Thyroid gland (tissue), 4 donors: ENCODE results near the gene ZNF511. TPM values are rescaled to one million over a fixed set of nuclear protein-coding genes. Genes with fewer than 3 reads are reported as not detected.

ENCODE experiments used
- DNase-seq, 2 donors: peaks; one replicate each; pipeline ENCODE4 v3.0.0-alpha.2; 2019
- H3K27ac ChIP-seq, 3 donors: fragments of 200-600 bp; sonication (generic); 1 replicate in 2 of 3; 2 replicates in 1 of 3; pipeline ENCODE4 v1.5.1; 2016 to 2019; ENCODE audit warnings: mild to moderate bottlenecking in 1 of 3, moderate library complexity in 1 of 3
- H3K27me3 ChIP-seq: fragments of 200-600 bp; sonication (generic); one replicate; pipeline ENCODE4 v1.5.1; 2019
- H3K36me3 ChIP-seq, 2 donors: fragments of 200-600 bp; sonication (generic); one replicate each; pipeline ENCODE4 v1.5.1; 2016 to 2019
- H3K4me1 ChIP-seq, 2 donors: fragments of 200-600 bp; sonication (generic); one replicate each; pipeline ENCODE4 v1.5.1; 2017 to 2019
- H3K4me3 ChIP-seq, 3 donors: fragments of 200-600 bp; sonication (generic); replicated peaks in 1 of 3; 1 replicate in 2 of 3; 2 replicates in 1 of 3; pipeline ENCODE4 v1.5.1; 2016; ENCODE audit warnings: mild to moderate bottlenecking in 1 of 3
- H3K9me3 ChIP-seq: fragments of 200-600 bp; sonication (generic); one replicate; pipeline ENCODE4 v1.5.1; 2017
- POLR2A ChIP-seq, 2 donors: fragments of 450-650 bp; IDR thresholded peaks; one replicate each; pipeline ENCODE4 v1.6.1; 2017; ENCODE audit warnings: antibody characterized with exemption in 2 of 2, mild to moderate bottlenecking in 2 of 2, moderate library complexity in 1 of 2
- WGBS, 2 donors: methylation state at CpG; one replicate each; pipeline ENCODE4 v1.1.5; 2017; 5-methylcytosine and 5-hydroxymethylcytosine counted together
- intact Hi-C: fragments of 100-400 bp; cut with DNase I; formaldehyde crosslinking; loops from one replicate; pipeline ENCODE4 v1.15.1; 2023
- total RNA-seq, 4 donors: library from RNA; depleted of rRNA; stranded (reverse); fragments of >200 nt; gene quantifications; one replicate each; pipeline ENCODE4 v1.2.3, GENCODE V29; 2016
- TF ChIP-seq, protein P1 (sequence below), 6 experiments: fragments of 200-600 bp in 3 of 6; fragments of 450-650 bp in 3 of 6; sonication (generic) in 3 of 6; IDR thresholded peaks; one replicate each; pipeline ENCODE4 v1.5.1; 2016 to 2019; ENCODE audit warnings: antibody characterized with exemption in 6 of 6, mild to moderate bottlenecking in 2 of 6, inconsistent platforms in 1 of 6, moderate library complexity in 1 of 6

ZNF511 gene
- total RNA-seq, 4 donors from 2014 or later: 22.0 to 53.6 (median 26.2) TPM

DNA sequence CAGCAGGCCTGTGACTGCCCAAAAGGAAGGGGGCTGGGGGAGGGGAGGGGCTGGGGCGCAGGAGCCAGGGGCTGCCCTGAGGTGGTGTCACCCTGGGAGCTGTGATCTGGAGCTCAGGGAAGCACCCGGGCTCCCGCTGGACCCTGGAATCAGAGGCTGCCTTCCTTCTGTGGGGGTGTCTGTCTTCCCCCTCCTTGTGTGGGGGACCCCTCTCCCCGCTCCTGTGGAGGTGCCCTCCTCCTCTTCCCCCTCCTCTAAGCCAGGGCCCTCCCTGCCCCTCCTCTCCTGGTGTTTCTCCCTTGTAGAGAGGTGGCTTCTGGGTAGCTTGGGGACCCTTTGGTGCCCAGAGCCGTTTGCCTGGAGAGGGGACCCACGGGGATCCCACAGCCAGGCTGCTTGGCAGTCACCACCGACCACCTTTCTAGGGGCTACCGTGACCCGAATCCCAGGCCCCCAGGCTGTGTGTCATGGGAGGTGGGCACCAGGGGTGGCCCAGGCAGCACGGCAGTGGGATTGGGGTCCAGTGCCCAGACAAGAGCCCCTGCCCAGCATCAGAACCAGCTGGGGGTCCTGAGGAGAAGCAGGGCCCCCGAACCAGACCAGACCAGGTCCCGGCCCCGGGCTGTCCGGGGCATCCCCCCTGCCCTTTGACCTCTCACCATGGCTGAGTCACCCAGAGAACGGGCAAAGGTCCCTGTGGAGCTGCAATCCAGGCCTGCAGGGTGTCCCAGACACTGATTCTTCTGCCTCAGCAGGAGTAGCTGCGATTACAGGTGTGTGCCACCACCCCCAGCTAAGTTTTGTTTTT lies 39.2 kb downstream of the ZNF511 start:
- WGBS, 2 donors: 67 to 76% methylated on average over 6 to 11 of the region's 16 CpGs
- DNase-seq: no peak
- H3K4me3 ChIP-seq: no peak overlapping the region
- no peaks in the 10 kb centered on the region for H3K9me3 ChIP-seq
- intact Hi-C loops: no loop called here
- no peaks in the 10 kb centered on the region for H3K4me1 ChIP-seq
- no peaks in the 10 kb centered on the region for H3K36me3 ChIP-seq
- no peak overlapping the region for H3K27ac ChIP-seq
- H3K27me3 ChIP-seq: peaks cover 6% of the 10 kb centered on the region
- TF ChIP-seq POLR2A (IDR thresholded peaks at IDR 0.05): no peak
- TF ChIP-seq, protein P1, sequence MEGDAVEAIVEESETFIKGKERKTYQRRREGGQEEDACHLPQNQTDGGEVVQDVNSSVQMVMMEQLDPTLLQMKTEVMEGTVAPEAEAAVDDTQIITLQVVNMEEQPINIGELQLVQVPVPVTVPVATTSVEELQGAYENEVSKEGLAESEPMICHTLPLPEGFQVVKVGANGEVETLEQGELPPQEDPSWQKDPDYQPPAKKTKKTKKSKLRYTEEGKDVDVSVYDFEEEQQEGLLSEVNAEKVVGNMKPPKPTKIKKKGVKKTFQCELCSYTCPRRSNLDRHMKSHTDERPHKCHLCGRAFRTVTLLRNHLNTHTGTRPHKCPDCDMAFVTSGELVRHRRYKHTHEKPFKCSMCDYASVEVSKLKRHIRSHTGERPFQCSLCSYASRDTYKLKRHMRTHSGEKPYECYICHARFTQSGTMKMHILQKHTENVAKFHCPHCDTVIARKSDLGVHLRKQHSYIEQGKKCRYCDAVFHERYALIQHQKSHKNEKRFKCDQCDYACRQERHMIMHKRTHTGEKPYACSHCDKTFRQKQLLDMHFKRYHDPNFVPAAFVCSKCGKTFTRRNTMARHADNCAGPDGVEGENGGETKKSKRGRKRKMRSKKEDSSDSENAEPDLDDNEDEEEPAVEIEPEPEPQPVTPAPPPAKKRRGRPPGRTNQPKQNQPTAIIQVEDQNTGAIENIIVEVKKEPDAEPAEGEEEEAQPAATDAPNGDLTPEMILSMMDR (IDR thresholded peaks at IDR 0.05): no peak

DNA sequence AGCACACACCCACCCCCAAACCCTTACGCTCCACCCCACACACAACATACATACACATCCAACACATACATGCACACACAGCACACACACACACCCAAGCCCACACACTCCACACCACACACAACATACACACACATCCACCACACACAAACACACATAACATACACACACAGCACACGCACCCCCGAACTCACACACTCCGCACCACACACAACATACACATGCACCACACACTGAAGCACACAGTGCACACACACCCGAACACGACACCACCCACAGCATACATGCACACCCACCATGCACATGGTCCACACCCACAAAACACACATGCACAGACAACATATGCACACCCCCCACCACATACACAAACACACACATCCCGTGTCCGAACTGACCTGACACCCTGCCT lies 40.5 kb downstream of the ZNF511 start:
- Histone ChIP-seq H3K4me1 (no peaks in the 10 kb centered on the region), H3K36me3 (no peaks in the 10 kb centered on the region), H3K27me3 (peaks cover 6% of the 10 kb centered on the region), H3K4me3 (no peak overlapping the region), H3K9me3 (no peaks in the 10 kb centered on the region), H3K27ac (no peak overlapping the region)
- DNase-seq: no peak
- 87 to 89% methylated on average over 8 of the region's 8 CpGs for WGBS, 2 donors
- no peak for TF ChIP-seq POLR2A (IDR thresholded peaks at IDR 0.05)
- TF ChIP-seq, protein P1 (IDR thresholded peaks at IDR 0.05): no peak
- intact Hi-C loops: no loop called here

DNA sequence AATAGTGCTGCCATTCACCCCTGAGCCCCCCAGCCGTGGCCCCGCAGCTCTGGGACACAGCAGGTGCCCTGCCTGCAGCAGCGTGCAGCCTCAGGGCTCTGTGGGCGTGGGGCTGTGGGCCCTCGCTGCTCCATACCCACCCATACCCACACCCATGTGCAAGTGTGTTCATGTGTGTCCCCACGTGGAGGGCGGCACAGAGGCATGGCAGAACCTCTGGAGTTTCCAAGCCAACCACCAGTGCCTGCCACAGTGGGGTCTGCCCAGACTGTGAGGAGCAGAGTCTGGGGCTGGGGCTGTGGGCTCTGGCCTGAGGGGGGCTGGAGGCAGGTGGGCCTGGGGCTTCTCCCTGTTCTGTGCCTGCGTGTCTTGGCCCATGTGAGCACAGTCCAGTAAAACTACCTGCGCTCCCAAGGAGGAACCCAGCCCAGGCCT lies 40.9 kb downstream of the ZNF511 start:
- Histone ChIP-seq H3K4me3 (no peak overlapping the region), H3K27ac (no peak overlapping the region), H3K9me3 (no peaks in the 10 kb centered on the region), H3K4me1 (no peaks in the 10 kb centered on the region), H3K27me3 (peaks cover 6% of the 10 kb centered on the region), H3K36me3 (no peaks in the 10 kb centered on the region)
- no peak for DNase-seq
- intact Hi-C loops: no loop called here
- WGBS, 2 donors: 65 to 71% methylated on average over 6 to 9 of the region's 9 CpGs
- TF ChIP-seq POLR2A (IDR thresholded peaks at IDR 0.05): no peak
- TF ChIP-seq, protein P1 (IDR thresholded peaks at IDR 0.05): no peak

DNA sequence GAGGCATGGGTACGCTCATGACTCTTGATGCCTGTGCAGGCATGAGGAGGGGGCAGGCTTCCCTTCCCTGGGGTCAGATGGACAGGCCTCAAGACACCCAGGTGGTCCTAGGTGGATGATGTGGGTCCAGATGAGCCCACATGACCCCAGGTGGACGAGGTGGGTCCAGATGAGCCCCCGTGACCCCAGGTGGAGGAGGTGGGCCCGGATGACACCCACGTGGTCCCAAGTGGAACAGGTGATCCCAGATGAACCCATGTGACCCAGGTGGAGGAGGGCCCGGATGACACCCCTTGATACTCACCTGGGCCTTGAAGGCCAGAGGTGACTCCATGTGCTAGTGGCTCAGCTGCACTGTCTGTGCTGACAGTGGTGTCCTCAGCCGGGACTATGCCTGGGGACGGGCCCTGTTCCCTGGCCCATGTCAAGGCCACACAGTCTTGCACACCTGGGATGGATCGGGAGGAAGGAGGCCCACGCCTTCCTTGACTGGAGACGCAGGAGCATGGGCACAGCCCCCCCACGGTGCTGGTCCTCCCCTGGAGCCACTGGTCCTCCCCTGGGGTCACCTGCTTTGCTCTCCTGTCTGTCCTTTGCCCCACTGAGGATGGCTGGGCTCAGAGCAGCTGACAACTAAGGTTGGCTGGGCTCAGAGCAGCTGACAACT lies 41.7 kb downstream of the ZNF511 start:
- 63 to 86% methylated on average over 7 to 11 of the region's 12 CpGs for WGBS, 2 donors
- no peaks in the 10 kb centered on the region for H3K36me3 ChIP-seq
- no peaks in the 10 kb centered on the region for H3K4me1 ChIP-seq
- intact Hi-C loops: no loop called here
- no peak overlapping the region for H3K27ac ChIP-seq
- H3K27me3 ChIP-seq: peaks cover 6% of the 10 kb centered on the region
- DNase-seq: no peak
- no peaks in the 10 kb centered on the region for H3K9me3 ChIP-seq
- H3K4me3 ChIP-seq: no peak overlapping the region
- TF ChIP-seq POLR2A (IDR thresholded peaks at IDR 0.05): no peak
- TF ChIP-seq, protein P1 (IDR thresholded peaks at IDR 0.05): no peak

DNA sequence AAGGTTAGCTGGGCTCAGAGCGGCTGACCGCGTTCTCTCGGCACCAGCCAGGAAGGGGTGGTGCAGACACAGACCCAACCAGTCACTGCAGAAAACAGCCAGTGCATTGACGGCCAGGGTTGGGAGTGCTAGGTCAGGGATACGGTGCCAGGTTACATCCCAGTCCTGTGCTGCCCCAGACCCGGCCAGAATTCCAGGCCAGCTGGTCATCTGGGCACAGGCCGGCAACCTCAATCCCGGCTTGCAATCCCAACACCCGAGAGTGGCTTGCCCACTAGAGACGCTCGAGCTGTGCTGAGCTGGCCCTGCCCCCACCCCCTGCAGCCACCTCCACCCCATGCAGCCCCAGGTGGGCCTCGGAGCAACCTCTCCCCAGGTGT lies 42.2 kb downstream of the ZNF511 start:
- H3K36me3 ChIP-seq: no peaks in the 10 kb centered on the region
- TF ChIP-seq, protein P1 (IDR thresholded peaks at IDR 0.05): no peak
- no peak for TF ChIP-seq POLR2A (IDR thresholded peaks at IDR 0.05)
- WGBS, 2 donors: 49 to 100% methylated on average over 1 to 8 of the region's 13 CpGs
- intact Hi-C loops: no loop called here
- no peak overlapping the region for H3K4me3 ChIP-seq
- H3K4me1 ChIP-seq: no peaks in the 10 kb centered on the region
- H3K27ac ChIP-seq: no peak overlapping the region
- DNase-seq: no peak
- H3K27me3 ChIP-seq: peaks cover 6% of the 10 kb centered on the region
- no peaks in the 10 kb centered on the region for H3K9me3 ChIP-seq
